H9 (cell line): ENCODE results near the gene RPS19BP1. TPM values are rescaled to one million over a fixed set of nuclear protein-coding genes. Genes with fewer than 3 reads are reported as not detected.

Experiments
- DNase-seq: peaks from one replicate; pipeline ENCODE4 v3.0.0-alpha.2; 2017
- H2AFZ ChIP-seq: one replicate; pipeline ENCODE4 v1.6.1; 2013; ENCODE audit warnings: mild to moderate bottlenecking, low read length, control low read depth, moderate library complexity
- H2AK5ac ChIP-seq: 2 replicates; pipeline ENCODE4 v1.6.1; 2013; ENCODE audit warnings: low read length, control low read depth, mixed read lengths; ENCODE audit not compliant: insufficient read length
- H2BK120ac ChIP-seq: one replicate; pipeline ENCODE4 v1.6.1; 2013; ENCODE audit warnings: low read depth, mild to moderate bottlenecking, low read length, control low read depth, inconsistent platforms; ENCODE audit not compliant: poor library complexity, severe bottlenecking
- H2BK12ac ChIP-seq: 2 replicates; pipeline ENCODE4 v1.6.1; 2013; ENCODE audit warnings: low read length, control low read depth, mixed read lengths, low read depth; ENCODE audit not compliant: insufficient read length
- H2BK15ac ChIP-seq: 2 replicates; pipeline ENCODE4 v1.6.1; 2013; ENCODE audit warnings: low read depth, low read length, control low read depth
- H2BK20ac ChIP-seq: one replicate; pipeline ENCODE4 v1.6.1; 2013; ENCODE audit warnings: low read depth, mild to moderate bottlenecking, low read length, control low read depth, inconsistent platforms; ENCODE audit not compliant: poor library complexity, severe bottlenecking
- H2BK5ac ChIP-seq: 2 replicates; pipeline ENCODE4 v1.6.1; 2013; ENCODE audit warnings: low read length, control low read depth, mixed read lengths; ENCODE audit not compliant: insufficient read length
- H3K14ac ChIP-seq: 2 replicates; pipeline ENCODE4 v1.6.1; 2013; ENCODE audit warnings: low read length, control low read depth; ENCODE audit not compliant: insufficient read depth
- H3K18ac ChIP-seq: 2 replicates; pipeline ENCODE4 v1.6.1; 2013; ENCODE audit warnings: low read depth, mild to moderate bottlenecking, mixed read lengths, low read length, control low read depth; ENCODE audit not compliant: insufficient read length
- H3K23ac ChIP-seq: 2 replicates; pipeline ENCODE4 v1.6.1; 2013; ENCODE audit warnings: low read length, control low read depth, mixed read lengths, low read depth; ENCODE audit not compliant: insufficient read length
- H3K23me2 ChIP-seq: 2 replicates; pipeline ENCODE4 v1.6.1; 2013; ENCODE audit warnings: low read depth, mild to moderate bottlenecking, mixed read lengths, low read length, control low read depth; ENCODE audit not compliant: insufficient read length, poor library complexity, severe bottlenecking
- H3K27ac ChIP-seq: 2 replicates; pipeline ENCODE4 v1.5.1; 2013; ENCODE audit warnings: low read length, control low read depth, mixed read lengths, low read depth; ENCODE audit not compliant: insufficient read length
- H3K27me3 ChIP-seq: 2 replicates; pipeline ENCODE4 v1.6.1; 2013; ENCODE audit warnings: low read length, control low read depth, inconsistent platforms; ENCODE audit not compliant: insufficient read depth
- H3K4ac ChIP-seq: 2 replicates; pipeline ENCODE4 v1.6.1; 2013; ENCODE audit warnings: low read depth, mild to moderate bottlenecking, control low read depth, inconsistent platforms, low read length, moderate library complexity
- H3K4me1 ChIP-seq: 2 replicates; pipeline ENCODE4 v1.6.1; 2013; ENCODE audit warnings: low read length, control low read depth, inconsistent platforms; ENCODE audit not compliant: insufficient read depth
- H3K4me2 ChIP-seq: 2 replicates; pipeline ENCODE4 v1.6.1; 2013; ENCODE audit warnings: low read length, control low read depth, mixed read lengths; ENCODE audit not compliant: insufficient read length, insufficient read depth
- H3K56ac ChIP-seq: 2 replicates; pipeline ENCODE4 v1.6.1; 2013; ENCODE audit warnings: low read depth, mild to moderate bottlenecking, mixed read lengths, low read length, control low read depth; ENCODE audit not compliant: insufficient read length
- H3K79me1 ChIP-seq: 2 replicates; pipeline ENCODE4 v1.6.1; 2013; ENCODE audit warnings: low read depth, mild to moderate bottlenecking, moderate library complexity, low read length, control low read depth, inconsistent platforms; ENCODE audit not compliant: insufficient read depth, poor library complexity, severe bottlenecking
- H3K79me2 ChIP-seq: 2 replicates; pipeline ENCODE4 v1.6.1; 2013; ENCODE audit warnings: low read length, control low read depth, inconsistent platforms; ENCODE audit not compliant: insufficient read depth
- H3K9ac ChIP-seq: 2 replicates; pipeline ENCODE4 v1.6.1; 2013; ENCODE audit warnings: low read length, control low read depth, mixed read lengths; ENCODE audit not compliant: insufficient read length; ENCODE audit errors: extremely low read depth
- H3K9me3 ChIP-seq: one replicate; pipeline ENCODE4 v1.6.1; 2013; ENCODE audit warnings: low read depth, low read length, inconsistent platforms; ENCODE audit not compliant: control insufficient read depth
- H3T11ph ChIP-seq: one replicate; pipeline ENCODE4 v1.6.1; 2013; ENCODE audit warnings: mild to moderate bottlenecking, low read length, control low read depth, inconsistent platforms
- H4K20me1 ChIP-seq: one replicate; pipeline ENCODE4 v1.6.1; 2013; ENCODE audit not compliant: control insufficient read depth, insufficient read length, insufficient read depth
- H4K5ac ChIP-seq: 2 replicates; pipeline ENCODE4 v1.6.1; 2013; ENCODE audit warnings: low read depth, mild to moderate bottlenecking, mixed read lengths, low read length, control low read depth; ENCODE audit not compliant: insufficient read length
- H4K8ac ChIP-seq: replicated peaks from 2 replicates; pipeline ENCODE4 v1.6.1; 2013; ENCODE audit warnings: low read length, control low read depth, mixed read lengths, low read depth; ENCODE audit not compliant: insufficient read length
- H4K91ac ChIP-seq: 2 replicates; pipeline ENCODE4 v1.6.1; 2013; ENCODE audit warnings: low read depth, mild to moderate bottlenecking, moderate library complexity, mixed read lengths, low read length, control low read depth; ENCODE audit not compliant: insufficient read length
- H3K27ac Mint-ChIP-seq, 3 experiments: 2 replicates in 2 of 3; 3 replicates in 1 of 3; pipeline ENCODE4 v1.8.0; 2020 to 2021; ENCODE audit warnings: mixed read lengths in 3 of 3, mild to moderate bottlenecking in 1 of 3, moderate library complexity in 1 of 3
- H3K27me3 Mint-ChIP-seq: 2 replicates; pipeline ENCODE4 v1.8.0; 2021; ENCODE audit warnings: low read depth, mild to moderate bottlenecking, moderate library complexity, mixed read lengths
- H3K36me3 Mint-ChIP-seq, 3 experiments: 2 replicates in 2 of 3; 3 replicates in 1 of 3; pipeline ENCODE4 v1.8.0; 2020 to 2021; ENCODE audit warnings: low read depth in 3 of 3, mixed read lengths in 3 of 3; ENCODE audit not compliant: insufficient read depth in 1 of 3
- H3K4me1 Mint-ChIP-seq, 2 experiments: 2 replicates each; pipeline ENCODE4 v1.8.0; 2020; ENCODE audit warnings: mixed read lengths in 2 of 2
- H3K4me3 Mint-ChIP-seq, 2 experiments: 2 replicates in 1 of 2; 3 replicates in 1 of 2; pipeline ENCODE4 v1.8.0; 2020 to 2021; ENCODE audit warnings: mild to moderate bottlenecking in 2 of 2, mixed read lengths in 2 of 2, moderate library complexity in 1 of 2
- H3K9me3 Mint-ChIP-seq, 2 experiments: 2 replicates in 1 of 2; 3 replicates in 1 of 2; pipeline ENCODE4 v1.8.0; 2020; ENCODE audit warnings: mild to moderate bottlenecking in 2 of 2, mixed read lengths in 2 of 2, moderate library complexity in 1 of 2
- WGBS: extraction: QIAGEN DNeasy Blood & Tissue Kit; methylation state at CpG from one replicate; pipeline ENCODE4 v1.1.7; 2013; ENCODE audit warnings: missing lambda C conversion rate, low lambda C conversion rate, mixed read lengths; ENCODE audit not compliant: insufficient read length; ENCODE audit errors: extremely low coverage; 5-methylcytosine and 5-hydroxymethylcytosine counted together
- total RNA-seq: library from RNA; stranded (reverse); gene quantifications from 2 replicates; pipeline ENCODE4 v1.2.1, GENCODE V29; 2021
- TF ChIP-seq, protein P1 (sequence below): fragments of 200-600 bp; sonication (generic); conservative IDR thresholded peaks from 3 replicates; pipeline ENCODE4 v1.8.0; 2021; ENCODE audit warnings: antibody characterized with exemption, mild to moderate bottlenecking

The RPS19BP1 gene
- total RNA-seq, 1 experiment from 2014 or later, result 65.0 TPM

DNA sequence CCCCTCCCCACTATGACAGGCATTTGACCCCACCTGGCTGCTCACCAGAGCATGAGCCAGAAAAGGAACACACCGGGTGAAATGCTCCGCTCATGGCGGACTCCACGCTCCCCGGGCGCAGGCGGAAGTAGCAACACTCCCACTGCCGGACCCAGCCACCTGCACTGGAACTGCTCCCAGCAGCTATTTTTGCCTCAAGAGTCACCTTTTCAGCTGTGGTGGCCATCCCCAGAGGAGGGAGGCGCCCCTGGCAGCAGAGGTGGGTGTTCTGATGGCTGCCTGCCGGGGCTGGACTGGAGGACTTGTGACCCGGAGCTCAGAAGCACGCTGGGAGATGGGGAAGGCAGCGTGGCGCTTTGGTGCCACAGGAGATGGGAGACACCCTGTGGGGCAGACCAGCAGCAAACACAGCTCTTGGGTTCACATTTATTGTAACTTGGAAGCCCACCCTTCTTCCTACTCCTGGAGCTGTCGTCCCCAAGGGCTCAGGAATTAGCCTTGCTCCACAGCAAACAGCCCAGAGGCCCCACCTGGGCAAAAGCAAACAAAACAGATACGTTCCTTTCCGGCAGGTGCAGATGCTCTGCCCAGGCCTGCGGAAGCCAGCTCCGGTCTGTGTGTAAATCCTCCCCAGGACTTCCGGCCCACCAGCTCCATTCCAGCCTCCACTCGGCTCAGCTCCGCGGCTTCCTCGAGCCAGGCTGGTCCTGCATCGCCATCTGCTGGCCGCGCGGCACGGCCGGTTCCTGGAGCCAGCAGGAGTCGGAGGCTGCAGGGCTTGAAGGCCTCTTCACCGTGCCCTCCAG lies 3.7 kb downstream of the RPS19BP1 start:
- no peak overlapping the region for H3K4ac ChIP-seq
- H4K91ac ChIP-seq, result no peak overlapping the region
- H4K8ac ChIP-seq, result no peak overlapping the region
- no peak overlapping the region for H3K27ac ChIP-seq
- no peak overlapping the region for H3T11ph ChIP-seq
- no peak overlapping the region for H2BK5ac ChIP-seq
- H3K23me2 ChIP-seq, result peaks cover 6% of the 10 kb centered on the region
- no peaks in the 10 kb centered on the region for H3K79me1 ChIP-seq
- H2BK12ac ChIP-seq, result no peak overlapping the region
- H2BK120ac ChIP-seq, result no peak overlapping the region
- H3K56ac ChIP-seq, result no peak overlapping the region
- H3K14ac ChIP-seq, result no peak overlapping the region
- H2BK20ac ChIP-seq, result no peak overlapping the region
- no peaks in the 10 kb centered on the region for H3K9me3 ChIP-seq
- H3K9ac ChIP-seq, result no peak overlapping the region
- no peak overlapping the region for H2BK15ac ChIP-seq
- H3K27me3 ChIP-seq, result no peaks in the 10 kb centered on the region
- no peak overlapping the region for H3K4me2 ChIP-seq
- H2AFZ ChIP-seq, result no peak overlapping the region
- H3K4me3 Mint-ChIP-seq, result peak overlapping the region in 1 of 2 experiments; percentile 61; a peak in 2 of 5 replicates
- peaks cover 3% of the 10 kb centered on the region; the same call in 1 of the 2 replicates for H3K4me1 ChIP-seq
- no peaks in the 10 kb centered on the region; a peak in 1 of 5 replicates for H3K9me3 Mint-ChIP-seq
- no peaks in the 10 kb centered on the region for H4K20me1 ChIP-seq
- H3K4me1 Mint-ChIP-seq, result peaks cover 36 to 47% of the 10 kb centered on the region in 2 experiments
- H3K79me2 ChIP-seq, result peaks cover 2% of the 10 kb centered on the region; the same call in 1 of the 2 replicates
- TF ChIP-seq, protein P1, sequence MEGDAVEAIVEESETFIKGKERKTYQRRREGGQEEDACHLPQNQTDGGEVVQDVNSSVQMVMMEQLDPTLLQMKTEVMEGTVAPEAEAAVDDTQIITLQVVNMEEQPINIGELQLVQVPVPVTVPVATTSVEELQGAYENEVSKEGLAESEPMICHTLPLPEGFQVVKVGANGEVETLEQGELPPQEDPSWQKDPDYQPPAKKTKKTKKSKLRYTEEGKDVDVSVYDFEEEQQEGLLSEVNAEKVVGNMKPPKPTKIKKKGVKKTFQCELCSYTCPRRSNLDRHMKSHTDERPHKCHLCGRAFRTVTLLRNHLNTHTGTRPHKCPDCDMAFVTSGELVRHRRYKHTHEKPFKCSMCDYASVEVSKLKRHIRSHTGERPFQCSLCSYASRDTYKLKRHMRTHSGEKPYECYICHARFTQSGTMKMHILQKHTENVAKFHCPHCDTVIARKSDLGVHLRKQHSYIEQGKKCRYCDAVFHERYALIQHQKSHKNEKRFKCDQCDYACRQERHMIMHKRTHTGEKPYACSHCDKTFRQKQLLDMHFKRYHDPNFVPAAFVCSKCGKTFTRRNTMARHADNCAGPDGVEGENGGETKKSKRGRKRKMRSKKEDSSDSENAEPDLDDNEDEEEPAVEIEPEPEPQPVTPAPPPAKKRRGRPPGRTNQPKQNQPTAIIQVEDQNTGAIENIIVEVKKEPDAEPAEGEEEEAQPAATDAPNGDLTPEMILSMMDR, result peak; percentile 98
- H2AK5ac ChIP-seq, result no peak overlapping the region
- no peaks in the 10 kb centered on the region for H3K27me3 Mint-ChIP-seq
- no CpG with 5 or more reads among the region's 32 CpGs for WGBS
- peaks cover 8 to 54% (median 44%) of the 10 kb centered on the region in 3 experiments for H3K36me3 Mint-ChIP-seq
- peak; percentile 95 for DNase-seq
- H3K23ac ChIP-seq, result no peak overlapping the region
- no peak overlapping the region; a peak in 1 of 7 replicates for H3K27ac Mint-ChIP-seq
- no peak overlapping the region for H3K18ac ChIP-seq
- H4K5ac ChIP-seq, result no peak overlapping the region
